Transverse colon (tissue), 4 donors: ENCODE data around the gene OAS3.

ENCODE experiments used
- POLR2A ChIP-seq: fragments of 450-650 bp; IDR thresholded peaks from one replicate; pipeline ENCODE4 v1.6.1; 2016; ENCODE audit warnings: antibody characterized with exemption, mild to moderate bottlenecking, moderate library complexity
- POLR2AphosphoS5 ChIP-seq, 3 donors: sonication (generic); formaldehyde crosslinking; IDR thresholded peaks; one replicate each; pipeline ENCODE4 v1.6.1; 2016; ENCODE audit warnings: antibody characterized with exemption in 3 of 3
- TF ChIP-seq, protein P1 (sequence below), 5 experiments: fragments of 200-600 bp in 3 of 5; fragments of 450-650 bp in 2 of 5; sonication (generic) in 3 of 5; IDR thresholded peaks; 1 replicate in 2 of 5; 2 replicates in 3 of 5; pipeline ENCODE4 v1.5.1; 2016 to 2017; ENCODE audit warnings: antibody characterized with exemption in 5 of 5, inconsistent platforms in 3 of 5, mild to moderate bottlenecking in 2 of 5, moderate library complexity in 1 of 5

DNA sequence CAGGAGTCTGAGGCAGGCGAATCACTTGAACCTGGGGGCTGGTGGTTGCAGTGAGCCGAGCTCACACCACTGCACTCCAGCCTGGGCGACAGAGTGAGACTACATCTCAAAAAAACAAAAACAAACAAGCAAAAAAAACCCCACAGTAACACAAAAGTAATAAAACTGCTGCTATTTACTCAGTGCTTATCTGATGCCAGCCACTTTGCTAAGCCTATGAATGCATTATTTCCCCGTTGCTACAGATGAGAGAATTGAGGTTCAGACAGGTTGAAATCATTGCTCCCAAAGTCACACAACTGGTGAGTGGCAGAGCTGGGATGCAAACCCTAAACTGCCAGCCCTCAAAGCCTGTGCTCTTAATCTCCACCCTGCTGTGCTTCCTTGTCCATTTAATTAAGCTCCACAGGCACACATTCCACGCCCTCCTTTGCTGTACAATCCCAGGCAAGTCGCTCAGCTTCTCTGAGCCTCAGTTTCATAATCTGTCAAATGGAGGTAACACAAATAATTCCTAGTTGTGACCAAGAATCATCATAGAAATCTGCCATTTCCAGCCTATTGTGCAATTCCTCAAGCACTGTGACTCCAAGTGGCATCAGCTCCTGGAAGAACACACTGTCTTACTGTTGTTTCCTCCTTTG lies 5.7 kb upstream of the OAS3 start:
- TF ChIP-seq, protein P1, sequence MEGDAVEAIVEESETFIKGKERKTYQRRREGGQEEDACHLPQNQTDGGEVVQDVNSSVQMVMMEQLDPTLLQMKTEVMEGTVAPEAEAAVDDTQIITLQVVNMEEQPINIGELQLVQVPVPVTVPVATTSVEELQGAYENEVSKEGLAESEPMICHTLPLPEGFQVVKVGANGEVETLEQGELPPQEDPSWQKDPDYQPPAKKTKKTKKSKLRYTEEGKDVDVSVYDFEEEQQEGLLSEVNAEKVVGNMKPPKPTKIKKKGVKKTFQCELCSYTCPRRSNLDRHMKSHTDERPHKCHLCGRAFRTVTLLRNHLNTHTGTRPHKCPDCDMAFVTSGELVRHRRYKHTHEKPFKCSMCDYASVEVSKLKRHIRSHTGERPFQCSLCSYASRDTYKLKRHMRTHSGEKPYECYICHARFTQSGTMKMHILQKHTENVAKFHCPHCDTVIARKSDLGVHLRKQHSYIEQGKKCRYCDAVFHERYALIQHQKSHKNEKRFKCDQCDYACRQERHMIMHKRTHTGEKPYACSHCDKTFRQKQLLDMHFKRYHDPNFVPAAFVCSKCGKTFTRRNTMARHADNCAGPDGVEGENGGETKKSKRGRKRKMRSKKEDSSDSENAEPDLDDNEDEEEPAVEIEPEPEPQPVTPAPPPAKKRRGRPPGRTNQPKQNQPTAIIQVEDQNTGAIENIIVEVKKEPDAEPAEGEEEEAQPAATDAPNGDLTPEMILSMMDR (IDR thresholded peaks at IDR 0.05) = no peak
- TF ChIP-seq POLR2A (no peak), POLR2AphosphoS5 (IDR thresholded peaks at IDR 0.05) (no peak)
